ENCODE data around the gene RUNX1.

RUNX1 gene

DNA sequence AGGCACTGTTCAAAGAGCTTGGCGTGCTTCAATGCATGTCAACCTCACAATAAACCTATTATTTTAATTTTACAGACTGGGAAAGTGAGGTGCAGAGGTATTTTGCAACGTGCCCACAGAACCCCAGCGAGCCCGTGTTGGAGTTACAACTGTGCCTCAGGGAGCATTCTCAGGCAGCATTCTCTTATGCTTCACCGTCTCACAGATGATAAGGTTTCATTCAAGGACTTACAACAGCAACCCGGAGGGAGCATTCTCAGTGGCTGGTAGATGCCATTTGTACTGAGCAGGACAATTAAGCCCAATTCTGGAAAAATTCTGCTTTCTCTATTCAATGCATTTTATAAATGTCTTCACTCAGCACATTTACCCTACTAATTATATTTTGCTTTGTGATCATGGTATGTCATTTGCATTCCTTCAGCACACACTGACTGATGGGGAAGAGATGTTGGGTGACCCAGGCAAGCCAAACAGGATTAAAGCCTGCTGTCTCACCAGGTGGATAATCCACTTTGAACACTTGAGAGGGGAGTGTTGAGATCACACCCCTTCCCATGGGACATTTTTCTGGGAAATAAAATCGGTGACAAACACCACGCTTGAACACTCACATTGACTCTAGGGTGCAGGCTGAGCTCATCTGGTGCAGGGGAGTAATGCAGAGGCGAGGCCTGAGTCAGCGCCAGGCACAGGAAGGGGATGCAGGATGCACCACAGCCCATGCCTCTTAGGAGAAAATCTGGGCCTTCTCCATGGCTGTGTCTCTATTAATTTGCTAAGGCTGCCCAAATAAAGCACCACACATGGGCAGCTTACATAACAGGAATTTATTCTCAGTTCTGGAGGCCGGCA is 266.4 kb downstream of the RUNX1 start:
- no peak for DNase-seq (ENCODE audit: low read depth)

DNA sequence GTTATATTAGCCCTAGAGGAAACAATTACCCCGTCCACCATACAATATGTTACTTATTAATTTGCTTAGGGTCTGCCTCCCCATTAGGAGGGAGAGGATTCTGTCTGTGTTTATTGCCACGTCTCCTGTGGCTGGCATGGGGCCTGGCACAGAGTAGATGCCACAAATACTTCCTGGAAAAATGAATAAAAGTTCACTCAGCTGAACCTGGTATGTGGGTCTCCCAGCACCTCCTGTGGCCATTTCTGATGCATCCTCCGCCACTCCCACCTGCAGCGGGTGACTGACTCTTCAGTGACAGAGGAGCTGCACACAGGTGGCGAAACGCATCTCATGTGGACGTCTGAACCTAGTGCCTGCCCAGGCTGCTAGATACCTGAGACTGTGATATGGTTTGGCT is 267.6 kb downstream of the RUNX1 start:
- DNase-seq (ENCODE audit: low read depth), result no peak

DNA sequence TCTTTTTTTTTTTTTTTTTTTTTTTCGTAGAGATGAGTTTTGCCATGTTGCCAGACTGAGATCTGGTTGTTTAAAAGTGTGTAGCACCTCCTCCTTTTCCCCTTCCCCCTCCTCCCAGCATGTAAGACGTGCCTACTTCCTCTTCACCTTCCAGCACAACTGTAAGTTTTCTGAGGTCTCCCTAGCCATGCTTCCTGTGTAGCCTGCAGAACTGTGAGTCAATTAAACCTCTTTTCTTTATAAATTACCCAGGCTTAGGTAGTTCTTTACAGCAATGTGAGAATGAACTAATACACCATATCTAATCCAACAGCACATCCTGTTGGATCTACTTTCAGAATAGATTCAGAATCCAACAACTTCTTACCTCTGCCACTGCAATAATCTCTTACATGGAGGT is 269.2 kb downstream of the RUNX1 start:
- DNase-seq (ENCODE audit: low read depth), result no peak

DNA sequence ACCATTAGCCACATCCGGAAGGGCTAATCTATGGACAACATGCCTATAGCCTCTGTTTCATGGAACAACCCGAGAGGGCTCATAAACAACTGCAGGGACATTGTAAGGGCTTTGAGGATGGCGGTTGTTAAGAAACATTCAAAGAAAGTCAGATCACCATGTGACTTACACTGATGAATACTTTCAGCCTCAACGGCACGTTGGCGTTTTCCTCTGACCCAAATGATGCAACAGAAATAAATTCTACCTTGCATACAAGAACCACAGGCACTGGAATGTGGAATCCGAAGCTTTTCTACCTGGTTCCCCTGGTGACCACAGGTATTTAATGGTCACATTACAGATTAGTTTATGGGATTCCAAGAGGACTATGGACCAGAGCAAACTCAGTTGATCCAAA is 273.3 kb downstream of the RUNX1 start:
- DNase-seq (ENCODE audit: low read depth), result no peak

DNA sequence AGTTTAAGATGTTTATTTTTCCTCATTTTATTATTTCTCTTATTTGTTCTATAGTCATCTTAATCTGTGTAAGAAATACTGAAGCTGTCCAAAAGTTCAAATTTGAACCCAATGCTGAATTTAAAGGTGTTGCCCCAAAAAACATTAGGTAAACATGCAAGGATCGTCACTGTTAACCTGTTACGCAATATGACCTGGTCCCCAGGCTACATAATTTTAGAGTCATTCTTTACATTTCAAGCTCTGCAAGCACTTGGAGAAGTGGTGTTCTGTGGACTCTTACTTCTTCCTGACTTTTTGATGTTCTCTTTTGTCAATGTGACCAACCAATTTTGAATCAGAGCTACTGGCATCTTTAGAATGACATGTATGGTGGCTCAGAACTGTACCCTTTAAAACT is 274.4 kb downstream of the RUNX1 start:
- DNase-seq (ENCODE audit: low read depth), result no peak

DNA sequence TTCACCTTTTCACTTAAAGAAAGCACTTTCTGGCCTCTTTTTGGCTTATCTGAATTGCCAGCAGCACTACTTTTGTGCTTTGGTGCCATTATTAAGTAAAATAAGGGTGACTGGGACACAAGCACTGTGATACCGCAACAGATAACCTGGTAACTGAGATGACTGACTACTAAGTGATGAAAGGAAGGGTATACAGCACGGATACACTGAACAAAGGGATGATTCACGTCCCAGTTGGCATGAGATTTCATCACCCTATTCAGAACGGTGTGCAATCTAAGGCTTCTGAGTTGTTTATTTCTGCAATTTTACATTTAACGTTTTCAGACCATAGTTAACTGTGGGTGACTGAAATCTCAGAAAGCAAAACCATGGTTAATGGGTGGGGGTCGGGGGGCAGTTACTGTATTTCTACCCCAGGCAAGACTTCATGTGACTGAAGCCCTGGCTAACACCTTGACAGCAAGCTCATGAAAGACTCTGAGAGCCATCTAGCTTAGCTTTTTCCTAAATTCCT is 277.5 kb downstream of the RUNX1 start:
- DNase-seq (ENCODE audit: low read depth), result no peak

DNA sequence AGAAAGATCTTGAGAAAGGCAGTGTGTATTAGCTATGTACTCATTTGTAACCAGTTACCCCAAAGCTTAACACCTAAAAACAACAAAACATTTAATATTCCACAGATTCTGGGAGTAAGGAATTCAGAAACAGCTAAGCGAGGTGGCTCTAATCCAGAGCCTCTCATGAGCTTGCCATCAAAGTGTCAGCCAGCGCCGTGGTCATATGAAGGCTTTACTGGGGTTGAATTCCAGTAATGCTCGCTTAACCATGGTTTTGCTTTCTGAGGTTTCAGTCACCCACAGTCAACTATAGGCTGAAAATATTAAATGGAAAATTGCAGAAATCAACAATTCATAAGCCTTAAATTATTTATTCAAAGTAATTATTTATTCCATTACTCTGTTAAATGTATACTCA is 278.5 kb downstream of the RUNX1 start:
- DNase-seq (ENCODE audit: low read depth), result no peak

DNA sequence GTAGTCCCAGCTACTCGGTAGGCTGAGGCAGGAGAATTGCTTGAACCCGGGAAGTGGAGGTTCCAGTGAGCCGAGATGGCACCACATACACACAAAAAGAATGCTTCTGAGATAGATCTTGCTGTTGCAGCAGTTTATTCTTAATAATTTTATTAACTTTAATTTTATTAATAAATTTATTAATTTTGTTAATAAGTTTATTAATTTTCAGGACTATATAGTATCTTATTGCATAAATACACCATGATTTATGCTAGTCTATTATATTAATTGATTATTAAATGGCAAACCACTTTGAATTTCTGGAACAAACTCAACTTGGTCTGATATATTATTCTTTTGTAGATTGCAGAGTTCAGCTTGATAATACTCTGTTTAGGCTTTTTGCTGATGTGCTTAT is 280.8 kb downstream of the RUNX1 start:
- no peak for DNase-seq (ENCODE audit: low read depth)

DNA sequence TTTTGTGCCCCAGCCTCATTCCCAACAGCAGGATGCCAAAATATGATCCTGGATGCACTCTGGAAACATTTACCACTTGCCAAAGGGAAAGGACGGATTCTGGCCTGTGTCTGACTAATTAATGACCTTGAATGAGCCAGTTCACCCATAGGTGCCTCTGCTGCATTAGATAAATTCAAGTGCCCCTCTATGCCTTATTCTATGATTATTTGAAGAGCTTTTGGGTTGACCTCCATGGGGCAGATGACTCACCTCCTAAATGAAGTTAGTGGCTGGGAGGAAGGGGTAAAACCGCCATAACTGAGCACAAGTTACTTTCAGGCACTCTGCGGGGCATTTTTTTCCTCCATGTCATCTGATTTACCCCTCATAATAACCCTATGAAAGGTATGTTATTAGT is 282.2 kb downstream of the RUNX1 start:
- DNase-seq (ENCODE audit: low read depth), result no peak

DNA sequence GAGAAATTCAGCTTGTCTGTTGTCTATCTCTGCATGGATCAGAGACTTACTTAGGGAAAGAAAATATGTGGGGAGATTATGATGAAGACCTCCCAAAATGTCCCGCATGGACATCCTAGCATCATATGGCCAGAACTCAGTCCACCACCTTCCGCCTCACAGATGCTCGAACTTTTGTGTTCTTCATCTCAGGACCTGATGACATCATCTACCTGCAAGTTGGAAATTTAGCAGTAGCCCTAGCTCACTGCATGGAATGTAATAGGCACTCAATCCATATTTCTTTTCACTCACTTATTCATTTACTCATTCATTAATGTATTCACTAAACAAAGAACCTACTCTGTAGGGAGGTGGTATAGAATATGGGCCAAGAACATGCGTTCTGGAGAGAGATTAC is 283.5 kb downstream of the RUNX1 start:
- no peak for DNase-seq (ENCODE audit: low read depth)

DNA sequence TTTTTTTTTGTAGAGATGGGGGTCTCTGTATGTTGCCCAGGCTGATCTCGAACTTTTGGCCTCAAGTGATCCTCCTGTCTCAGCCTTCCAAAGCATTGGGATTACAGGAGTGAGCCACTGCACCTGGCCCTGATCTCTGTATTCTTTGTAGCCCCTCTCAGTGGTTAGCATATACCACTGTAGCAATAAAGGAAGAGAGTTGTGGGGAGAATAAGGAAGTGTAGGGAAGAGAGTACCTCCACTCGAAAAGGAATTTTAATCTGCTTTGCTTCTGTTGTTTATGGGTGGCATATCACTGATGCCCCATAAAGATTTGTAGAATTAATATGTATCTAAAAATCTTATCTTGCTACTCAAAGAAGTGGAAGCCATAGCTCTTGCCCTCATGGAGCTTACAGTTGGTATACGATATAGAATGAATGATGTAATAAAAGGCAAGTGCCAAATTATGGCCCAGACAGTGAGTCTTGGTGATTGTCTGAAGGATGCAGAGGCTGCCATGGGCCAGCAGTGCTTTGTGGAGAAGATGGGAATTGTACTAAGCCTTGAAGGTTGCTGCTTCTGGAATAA is 284.3 kb downstream of the RUNX1 start:
- no peak for DNase-seq (ENCODE audit: low read depth)

DNA sequence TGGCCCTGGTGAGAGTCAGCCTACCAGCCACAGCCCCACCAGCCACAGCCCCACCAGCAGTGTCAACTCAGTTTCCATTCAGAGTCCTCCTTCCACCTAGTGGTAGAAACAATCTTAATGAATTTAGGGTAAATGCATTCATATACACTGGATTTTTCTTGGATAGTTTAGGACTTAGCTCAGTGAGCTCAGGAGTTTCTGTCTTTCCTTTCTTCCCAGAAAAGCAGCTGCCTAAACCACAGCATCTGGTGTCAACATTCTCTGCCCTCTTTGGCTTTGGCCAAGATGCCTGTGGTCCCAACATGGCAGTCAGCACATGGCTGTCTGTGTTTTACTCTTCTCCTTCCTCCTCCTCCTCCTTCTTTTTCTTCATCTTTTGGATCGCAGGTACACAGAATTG is 286.3 kb downstream of the RUNX1 start:
- DNase-seq (ENCODE audit: low read depth), result no peak

DNA sequence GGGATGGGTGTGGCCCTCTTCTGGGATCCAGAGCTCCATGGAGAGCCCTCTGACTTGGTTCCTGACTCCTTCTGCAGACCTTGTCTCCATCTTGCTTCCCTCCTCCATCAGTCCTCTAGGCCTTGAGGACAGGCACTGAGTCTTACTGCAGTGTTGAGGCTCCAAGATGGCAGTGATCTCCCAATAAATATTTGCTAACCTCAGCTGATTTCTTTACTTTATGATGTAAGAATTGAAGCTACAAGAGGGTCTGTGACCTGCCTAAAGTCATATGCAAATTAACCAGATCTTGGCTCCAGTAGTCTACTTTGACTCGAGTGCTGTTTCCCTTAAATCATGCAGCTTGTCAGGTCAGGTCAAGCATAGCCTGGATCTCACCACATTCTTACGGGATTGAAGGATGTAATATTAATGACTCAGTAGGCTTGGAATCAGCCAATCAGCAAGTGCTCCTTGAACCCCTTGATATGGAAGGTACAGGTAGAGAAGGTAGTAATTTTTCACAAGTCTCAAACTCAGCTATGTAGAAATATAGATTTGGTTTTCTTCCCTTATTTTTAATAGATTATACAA is 287.3 kb downstream of the RUNX1 start:
- DNase-seq (ENCODE audit: low read depth), result no peak

DNA sequence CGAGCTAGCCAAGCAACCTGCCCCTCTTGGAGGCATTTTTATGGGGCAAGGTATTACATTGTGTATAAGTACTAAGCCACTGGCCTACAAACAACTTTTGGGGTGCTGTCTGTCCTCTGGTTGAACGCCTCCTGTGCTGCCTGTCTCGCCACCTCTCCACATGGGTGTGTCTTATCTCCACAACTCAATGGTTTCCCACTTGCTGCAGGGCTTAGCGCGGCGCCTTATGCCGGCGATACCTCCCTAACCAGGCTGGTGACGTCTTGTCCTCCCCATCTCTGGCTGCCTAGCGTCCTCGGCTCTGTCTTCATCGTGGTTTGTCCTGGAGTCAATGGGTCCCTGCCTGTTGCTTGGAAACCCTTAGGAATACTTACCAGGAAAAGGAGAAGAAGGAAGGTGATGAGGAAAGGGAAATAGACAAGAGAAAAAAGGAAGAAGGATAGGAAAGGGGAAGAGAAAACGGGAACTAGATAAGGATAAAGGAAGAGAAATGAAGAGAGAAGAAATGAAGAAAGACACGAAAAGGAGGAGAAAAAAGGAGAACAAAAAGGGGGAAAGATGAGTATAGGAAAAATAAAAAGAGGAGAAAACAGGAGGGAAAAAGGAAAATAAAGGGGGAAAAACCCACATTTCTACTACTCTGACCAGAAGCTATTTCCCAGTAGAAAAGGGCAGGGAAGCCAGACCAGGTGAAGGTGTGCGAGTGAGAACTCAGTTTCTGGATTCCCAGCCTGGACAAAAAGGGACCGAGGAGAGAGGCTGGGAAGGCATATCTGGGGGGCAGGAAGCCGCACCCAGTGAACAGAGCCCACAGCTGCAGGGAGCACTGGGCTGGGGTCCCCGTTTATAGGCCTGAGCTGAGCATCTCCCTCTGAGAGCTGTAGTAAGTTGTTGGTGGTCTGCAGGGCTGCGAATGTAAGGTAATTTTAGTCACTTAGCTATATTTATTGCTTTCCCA is 294.1 kb downstream of the RUNX1 start:
- DNase-seq (ENCODE audit: low read depth), result no peak

DNA sequence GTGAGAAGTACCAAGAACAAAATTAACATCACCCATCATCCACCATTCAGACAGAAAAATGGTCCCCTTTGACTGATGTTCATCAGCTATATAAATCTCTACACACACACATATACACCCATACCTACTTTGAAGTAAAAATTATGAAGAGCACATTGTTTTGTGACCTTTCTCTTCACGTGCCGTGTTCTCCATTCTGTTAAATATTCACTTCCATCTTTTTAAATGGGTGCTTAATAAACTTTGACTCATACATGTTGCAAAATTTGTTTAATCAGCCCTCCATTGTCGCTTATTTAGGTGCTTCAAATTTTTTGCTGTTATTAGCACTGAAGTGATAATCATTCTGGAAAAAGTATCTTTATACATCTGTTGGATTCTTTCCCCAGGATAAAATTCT is 300.2 kb downstream of the RUNX1 start:
- DNase-seq (ENCODE audit: low read depth), result no peak

DNA sequence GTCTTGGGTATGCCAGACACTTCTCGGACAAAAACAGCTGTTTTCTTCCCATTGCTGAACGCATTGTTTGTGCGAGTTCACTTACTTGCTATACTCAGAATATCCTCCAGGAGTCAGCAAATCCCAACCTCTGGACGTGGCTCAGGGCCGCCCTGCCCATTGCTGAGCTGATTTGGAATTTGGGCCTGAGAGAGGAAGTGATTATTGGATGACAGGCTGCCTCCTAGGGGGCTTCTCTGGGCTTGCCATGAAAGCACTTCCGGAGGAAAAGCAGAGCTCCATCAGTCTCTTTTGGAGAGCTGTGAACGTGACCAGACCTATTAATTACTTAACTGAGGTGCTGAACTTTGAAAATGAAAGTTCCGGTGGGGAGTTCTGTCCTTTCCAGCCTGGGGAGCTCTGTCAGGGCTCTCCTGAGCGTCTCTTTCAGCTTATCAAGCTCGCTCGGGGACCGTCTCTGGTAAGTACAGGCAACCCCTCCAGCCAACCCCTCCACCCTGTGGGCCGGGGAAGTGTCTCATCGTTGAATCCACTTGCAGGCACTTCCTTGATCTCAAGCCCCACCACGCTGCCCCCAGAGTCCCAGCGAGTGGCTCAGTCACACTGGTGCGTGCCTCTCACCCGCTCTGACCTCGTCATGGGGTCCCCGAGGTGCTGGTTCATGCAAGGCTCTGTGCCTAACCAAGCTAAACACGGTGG is 303.4 kb downstream of the RUNX1 start:
- DNase-seq (ENCODE audit: low read depth), result peak; percentile 83

DNA sequence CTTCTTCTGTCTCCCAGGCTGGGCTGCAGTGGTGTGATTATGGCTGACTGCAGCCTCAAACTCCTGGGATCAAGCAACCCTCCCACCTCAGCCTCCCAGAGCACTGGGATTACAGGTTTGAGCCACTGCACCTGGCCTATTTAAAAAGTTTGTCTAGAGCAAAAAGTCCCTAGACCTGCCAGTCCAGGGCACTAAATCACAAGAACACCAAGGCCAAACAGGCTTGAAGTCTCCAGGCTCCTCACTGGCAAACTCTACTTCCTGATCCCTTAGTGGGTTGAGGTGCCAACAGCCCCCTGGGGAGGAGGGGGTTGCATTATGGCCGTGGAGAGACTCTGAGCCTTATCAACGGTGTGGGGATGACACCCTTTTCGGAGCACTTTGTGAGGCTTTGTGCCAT is 304.3 kb downstream of the RUNX1 start:
- no peak for DNase-seq (ENCODE audit: low read depth)

DNA sequence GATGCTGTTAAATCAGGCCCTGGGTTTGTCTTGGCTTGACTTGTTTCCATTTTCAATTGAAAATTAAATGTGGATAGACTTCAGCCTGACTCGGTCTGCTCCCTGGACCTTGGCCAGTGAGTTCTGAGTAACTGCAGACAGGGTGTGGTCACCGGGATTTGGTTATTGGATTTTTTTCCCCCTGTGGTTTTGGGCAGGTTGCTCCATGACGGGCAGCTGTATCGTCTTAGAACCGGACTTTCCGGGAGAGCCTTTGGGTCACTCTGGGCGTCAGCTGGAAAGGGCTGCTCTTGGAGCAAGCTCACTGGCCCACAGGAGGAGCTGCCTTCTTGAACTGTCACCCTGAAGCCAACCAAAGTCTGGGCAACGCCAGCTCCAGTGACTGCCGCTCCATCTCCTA is 305.3 kb downstream of the RUNX1 start:
- no peak for DNase-seq (ENCODE audit: low read depth)

DNA sequence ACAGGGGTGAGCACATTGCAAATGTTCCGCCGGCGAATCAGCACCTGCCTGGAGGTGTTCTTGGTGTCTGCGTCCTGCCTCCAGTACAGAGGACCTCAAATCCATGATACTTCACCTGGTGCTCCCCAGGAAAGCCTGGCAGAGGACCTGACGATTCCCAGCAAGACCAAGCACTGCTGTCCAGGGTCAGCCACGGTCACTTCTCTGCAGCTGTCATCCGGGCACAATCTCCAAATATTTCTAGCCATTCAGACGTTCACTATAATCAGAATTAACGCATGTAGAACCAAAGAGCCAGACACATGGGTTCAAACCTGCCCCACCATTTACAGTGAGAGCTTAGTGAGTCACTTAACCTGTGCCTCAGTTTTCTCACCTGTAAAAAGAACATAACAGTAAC is 305.8 kb downstream of the RUNX1 start:
- no peak for DNase-seq (ENCODE audit: low read depth)

DNA sequence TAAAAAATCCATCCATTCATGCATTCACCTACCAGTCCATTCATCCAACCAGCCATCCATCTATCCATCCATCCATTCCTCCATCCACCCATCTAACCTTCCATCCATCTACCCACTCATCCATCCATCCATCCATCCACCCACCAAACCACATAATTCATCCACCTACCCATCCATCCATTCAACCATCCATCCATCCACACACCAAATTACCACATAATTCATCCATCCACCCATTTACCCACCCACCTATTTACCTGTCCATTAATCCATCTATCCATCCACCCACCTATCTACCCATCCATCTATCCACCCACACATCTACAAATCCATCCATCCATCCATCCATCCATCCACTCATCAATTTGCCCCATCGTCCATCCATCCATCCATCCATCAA is 308.9 kb downstream of the RUNX1 start:
- DNase-seq (ENCODE audit: low read depth), result no peak
